Erythroblast (primary cell): ENCODE data around the gene CCDC40.

ENCODE experiments used
- GATA1 ChIP-seq: IDR thresholded peaks from 2 replicates; pipeline ENCODE4 v1.6.1; 2011; ENCODE audit warnings: low read depth, mild to moderate bottlenecking, control low read depth, low read length, moderate library complexity
- POLR2A ChIP-seq: IDR thresholded peaks from 2 replicates; pipeline ENCODE4 v1.6.1; 2011; ENCODE audit warnings: mild to moderate bottlenecking, low read length

DNA sequence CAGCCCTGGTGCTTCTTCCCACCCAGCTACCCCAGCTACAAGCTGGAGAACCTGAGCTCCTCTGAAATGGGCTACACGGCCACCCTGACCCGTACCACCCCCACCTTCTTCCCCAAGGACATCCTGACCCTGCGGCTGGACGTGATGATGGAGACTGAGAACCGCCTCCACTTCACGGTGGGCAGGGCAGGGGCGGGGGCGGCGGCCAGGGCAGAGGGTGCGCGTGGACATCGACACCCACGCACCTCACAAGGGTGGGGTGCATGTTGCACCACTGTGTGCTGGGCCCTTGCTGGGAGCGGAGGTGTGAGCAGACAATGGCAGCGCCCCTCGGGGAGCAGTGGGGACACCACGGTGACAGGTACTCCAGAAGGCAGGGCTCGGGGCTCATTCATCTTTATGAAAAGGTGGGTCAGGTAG, 68.5 kb downstream of the CCDC40 start:
- no peak for TF ChIP-seq POLR2A
- TF ChIP-seq GATA1 = no peak
